H1 (cell line): ENCODE measurements around the gene HEATR9. TPM values are rescaled to one million over a fixed set of nuclear protein-coding genes. Genes with fewer than 3 reads are reported as not detected.
A peak's percentile ranks its signal among the peaks of the same experiment; 100 is the strongest.

ENCODE experiments used
- CTCF ChIA-PET: fragments of 300-600 bp; sonication (Branson Sonifier 250); formaldehyde crosslinking; loops from one replicate; lab custom pipeline; 2021; ENCODE audit not compliant: partially characterized antibody; lab: Charles Lee
- POLR2A ChIA-PET: fragments of 300-600 bp; sonication (Branson Sonifier 250); formaldehyde crosslinking; loops from one replicate; lab custom pipeline; 2021; ENCODE audit warnings: inconsistent platforms; ENCODE audit not compliant: partially characterized antibody; lab: Charles Lee
- DNase-seq, 2 experiments: peaks; one replicate each; pipeline versions ENCODE4 v3.0.0 to v3.0.0-alpha.2; 2010 to 2022; ENCODE audit warnings: low spot score in 2 of 2, low read depth in 1 of 2, mixed read lengths in 1 of 2
- FAIRE-seq: peaks from 2 replicates; lab custom pipeline; 2011; peaks lifted over from hg19 to GRCh38; lab: Jason Lieb, UNC
- H2AFZ ChIP-seq: 2 replicates; pipeline ENCODE4 v1.8.1; 2012; ENCODE audit warnings: low read length, inconsistent platforms
- H2AK5ac ChIP-seq: 2 replicates; pipeline ENCODE4 v1.6.1; 2013; ENCODE audit warnings: low read depth, low read length
- H2BK120ac ChIP-seq: replicated peaks from 2 replicates; pipeline ENCODE3; 2013; ENCODE audit warnings: low read depth, low read length, inconsistent platforms
- H2BK12ac ChIP-seq: 2 replicates; pipeline ENCODE4 v1.6.1; 2013; ENCODE audit warnings: low read depth, low read length
- H2BK15ac ChIP-seq: 2 replicates; pipeline ENCODE4 v1.6.1; 2013; ENCODE audit warnings: low read length
- H2BK20ac ChIP-seq: 2 replicates; pipeline ENCODE4 v1.6.1; 2013; ENCODE audit warnings: low read length
- H2BK5ac ChIP-seq: 2 replicates; pipeline ENCODE4 v1.6.1; 2013; ENCODE audit warnings: low read depth, low read length
- H3K14ac ChIP-seq: 2 replicates; pipeline ENCODE4 v1.6.1; 2013; ENCODE audit warnings: inconsistent platforms; ENCODE audit not compliant: insufficient read length
- H3K18ac ChIP-seq: 2 replicates; pipeline ENCODE4 v1.6.1; 2013; ENCODE audit warnings: low read length; ENCODE audit errors: extremely low read depth
- H3K23ac ChIP-seq: 2 replicates; pipeline ENCODE4 v1.6.1; 2013; ENCODE audit warnings: inconsistent platforms; ENCODE audit not compliant: insufficient read length
- H3K23me2 ChIP-seq: 2 replicates; pipeline ENCODE4 v1.6.1; 2013; ENCODE audit warnings: low read depth, low read length
- H3K27ac ChIP-seq: 2 replicates; pipeline ENCODE4 v1.6.1; 2011; ENCODE audit warnings: low read depth, low read length, inconsistent platforms
- H3K27me3 ChIP-seq, 4 experiments: replicated peaks in 1 of 4; 1 replicate in 1 of 4; 2 replicates in 3 of 4; pipeline versions ENCODE4 v1.6.1 to v1.8.1; 2011 to 2013; ENCODE audit warnings: low read length in 3 of 4, mild to moderate bottlenecking in 3 of 4, inconsistent platforms in 2 of 4, mixed read lengths in 2 of 4, moderate library complexity in 1 of 4; ENCODE audit not compliant: control insufficient read depth in 3 of 4, insufficient read depth in 3 of 4; ENCODE audit errors: extremely low read depth in 1 of 4
- H3K36me3 ChIP-seq, 4 experiments: 2 replicates each; pipeline versions ENCODE4 v1.6.1 to v1.8.1; 2011 to 2013; ENCODE audit warnings: mild to moderate bottlenecking in 4 of 4, low read length in 3 of 4, moderate library complexity in 2 of 4, control low read depth in 1 of 4, inconsistent platforms in 1 of 4; ENCODE audit not compliant: insufficient read depth in 4 of 4, control insufficient read depth in 2 of 4
- H3K4ac ChIP-seq: replicated peaks from 2 replicates; pipeline ENCODE3; 2013; ENCODE audit warnings: low read length, low read depth, mixed read lengths, inconsistent platforms; ENCODE audit not compliant: insufficient read length
- H3K4me1 ChIP-seq, 4 experiments: replicated peaks in 1 of 4; 1 replicate in 1 of 4; 2 replicates in 3 of 4; pipeline versions ENCODE4 v1.6.1 to v1.8.1; 2011 to 2013; ENCODE audit warnings: low read length in 3 of 4, inconsistent platforms in 2 of 4, mixed read lengths in 1 of 4; ENCODE audit not compliant: insufficient read depth in 4 of 4, control insufficient read depth in 3 of 4
- H3K4me2 ChIP-seq, 2 experiments: 2 replicates each; pipeline versions ENCODE4 v1.6.1 to v1.8.1; 2011 to 2013; ENCODE audit warnings: low read depth in 2 of 2, low read length in 2 of 2, control low read depth in 1 of 2, inconsistent platforms in 1 of 2, mild to moderate bottlenecking in 1 of 2; ENCODE audit not compliant: insufficient read depth in 1 of 2
- H3K4me3 ChIP-seq, 4 experiments: fragments of 200-600, 300-600 bp in 1 of 4; sonication (generic), shearing (Covaris generic), sonication (Bioruptor Twin) in 1 of 4; 2 replicates each; pipeline versions ENCODE4 v1.5.1 to v1.8.1; 2011 to 2016; ENCODE audit warnings: low read length in 4 of 4, low read depth in 3 of 4, control low read depth in 2 of 4, inconsistent platforms in 2 of 4, mild to moderate bottlenecking in 2 of 4, mixed read lengths in 1 of 4, moderate library complexity in 1 of 4; ENCODE audit not compliant: insufficient read depth in 2 of 4; ENCODE audit errors: extremely low read depth in 1 of 4
- H3K56ac ChIP-seq: replicated peaks from 2 replicates; pipeline ENCODE3; 2013; ENCODE audit warnings: low read depth, mild to moderate bottlenecking, mixed read lengths, low read length, inconsistent platforms; ENCODE audit not compliant: insufficient read length
- H3K79me1 ChIP-seq: 2 replicates; pipeline ENCODE4 v1.6.1; 2013; ENCODE audit warnings: low read depth, low read length, control low read depth
- H3K79me2 ChIP-seq, 2 experiments: 2 replicates each; pipeline versions ENCODE4 v1.6.1 to v1.8.1; 2012 to 2013; ENCODE audit warnings: low read length in 2 of 2, mild to moderate bottlenecking in 2 of 2, inconsistent platforms in 1 of 2; ENCODE audit not compliant: insufficient read depth in 2 of 2, control insufficient read depth in 1 of 2
- H3K9ac ChIP-seq, 4 experiments: replicated peaks in 1 of 4; 1 replicate in 1 of 4; 2 replicates in 3 of 4; pipeline versions ENCODE4 v1.6.1 to v1.8.1; 2011 to 2013; ENCODE audit warnings: low read depth in 3 of 4, low read length in 3 of 4, control low read depth in 2 of 4, mild to moderate bottlenecking in 2 of 4, moderate library complexity in 2 of 4, inconsistent platforms in 1 of 4; ENCODE audit errors: extremely low read depth in 1 of 4
- H3K9me3 ChIP-seq, 2 experiments: 2 replicates each; pipeline versions ENCODE4 v1.6.1 to v1.8.1; 2012 to 2013; ENCODE audit warnings: mild to moderate bottlenecking in 2 of 2, moderate library complexity in 2 of 2, control low read depth in 1 of 2, inconsistent platforms in 1 of 2, low read depth in 1 of 2, low read length in 1 of 2, mixed read lengths in 1 of 2; ENCODE audit not compliant: insufficient read depth in 2 of 2
- H4K20me1 ChIP-seq, 2 experiments: replicated peaks in 1 of 2; 2 replicates each; pipeline versions ENCODE3 to v1.8.1; 2011 to 2013; ENCODE audit warnings: inconsistent platforms in 2 of 2, low read length in 2 of 2, mild to moderate bottlenecking in 1 of 2; ENCODE audit not compliant: insufficient read depth in 2 of 2, control insufficient read depth in 1 of 2
- H4K5ac ChIP-seq: 2 replicates; pipeline ENCODE4 v1.6.1; 2013; ENCODE audit warnings: low read length, low read depth, mixed read lengths, inconsistent platforms; ENCODE audit not compliant: insufficient read length
- H4K8ac ChIP-seq: 2 replicates; pipeline ENCODE4 v1.8.0; 2013; ENCODE audit warnings: mild to moderate bottlenecking, moderate library complexity, low read length, inconsistent platforms; ENCODE audit not compliant: insufficient read depth; ENCODE audit errors: extremely low read depth
- H4K91ac ChIP-seq: replicated peaks from 2 replicates; pipeline ENCODE3; 2013; ENCODE audit warnings: low read length, mixed read lengths, inconsistent platforms; ENCODE audit not compliant: insufficient read length
- BCL11A ChIP-seq, 2 experiments: IDR thresholded peaks; one replicate each; pipeline ENCODE4 v1.6.1; 2011; ENCODE audit warnings: low read depth in 2 of 2, low read length in 2 of 2, mild to moderate bottlenecking in 2 of 2
- KDM5A ChIP-seq: fragments of 200-600 bp; IDR thresholded peaks from 2 replicates; pipeline ENCODE4 v1.7.1; 2012; ENCODE audit warnings: mild to moderate bottlenecking, low read length, inconsistent platforms, mixed read lengths
- SIX5 ChIP-seq: IDR thresholded peaks from 2 replicates; pipeline ENCODE4 v1.6.1; 2011; ENCODE audit warnings: mild to moderate bottlenecking, low read depth, low read length
- SRF ChIP-seq: IDR thresholded peaks from 2 replicates; pipeline ENCODE4 v1.6.1; 2011; ENCODE audit warnings: mild to moderate bottlenecking, low read depth, low read length, moderate library complexity
- TCF12 ChIP-seq: IDR thresholded peaks from 2 replicates; pipeline ENCODE4 v1.6.1; 2011; ENCODE audit warnings: low read depth, mild to moderate bottlenecking, low read length
- WGBS, 2 experiments: shearing (Covaris generic) in 1 of 2; methylation state at CpG; one replicate each; pipeline versions ENCODE4 v1.1.6 to v1.1.7; 2013 to 2015; ENCODE audit warnings: low lambda C conversion rate in 2 of 2, mixed read lengths in 2 of 2, inconsistent platforms in 1 of 2, low coverage in 1 of 2, missing lambda C conversion rate in 1 of 2; ENCODE audit not compliant: insufficient replicate concordance in 2 of 2, insufficient coverage in 1 of 2, insufficient read length in 1 of 2; ENCODE audit errors: extremely low coverage in 1 of 2, missing lambda C conversion rate in 1 of 2; 5-methylcytosine and 5-hydroxymethylcytosine counted together
- long read RNA-seq, 2 experiments: library from RNA in 1 of 2; library from capped mRNA in 1 of 2; stranded (forward); transcript quantifications; one replicate each; pipeline ENCODE4 v2.0.0, GENCODE V29; 2021; ENCODE audit warnings: inconsistent platforms in 1 of 2
- polyA minus RNA-seq, 3 experiments: library from RNA; depleted of rRNA, polyadenylated mRNA; stranded (reverse); fragments of >200 nt; gene quantifications; 1 replicate in 2 of 3; 2 replicates in 1 of 3; pipeline ENCODE4 v1.2.3, GENCODE V29; 2011
- polyA plus RNA-seq, 7 experiments: library from polyadenylated mRNA; depleted of rRNA in 3 of 7; stranded (reverse) in 5 of 7; unstranded in 2 of 7; fragments of >200 nt in 5 of 7; fragments of 200-250 nt in 2 of 7; gene quantifications; 1 replicate in 5 of 7; 2 replicates in 1 of 7; 4 replicates in 1 of 7; pipeline versions ENCODE4 v1.2.1 to v1.2.3, GENCODE V29; 2011 to 2013; ENCODE audit warnings: missing spikeins in 2 of 7, mixed read lengths in 2 of 7
- total RNA-seq: library from RNA; stranded (reverse); fragmentation: NEBNext Ultra II Directional; extraction: Animal tissue kit (Norgen Biotek cat#: 25700); gene quantifications from 2 replicates; pipeline ENCODE4 v1.2.1, GENCODE V29; 2021
- TF ChIP-seq, protein P1 (sequence below): IDR thresholded peaks from 2 replicates; pipeline ENCODE4 v1.6.1; 2011; ENCODE audit warnings: low read length, improper control_type of control experiment
- TF ChIP-seq, protein P2 (sequence below): IDR thresholded peaks from 2 replicates; pipeline ENCODE4 v1.6.1; 2011; ENCODE audit warnings: low read depth, mild to moderate bottlenecking, low read length; ENCODE audit not compliant: insufficient read depth

HEATR9 gene, protein sequence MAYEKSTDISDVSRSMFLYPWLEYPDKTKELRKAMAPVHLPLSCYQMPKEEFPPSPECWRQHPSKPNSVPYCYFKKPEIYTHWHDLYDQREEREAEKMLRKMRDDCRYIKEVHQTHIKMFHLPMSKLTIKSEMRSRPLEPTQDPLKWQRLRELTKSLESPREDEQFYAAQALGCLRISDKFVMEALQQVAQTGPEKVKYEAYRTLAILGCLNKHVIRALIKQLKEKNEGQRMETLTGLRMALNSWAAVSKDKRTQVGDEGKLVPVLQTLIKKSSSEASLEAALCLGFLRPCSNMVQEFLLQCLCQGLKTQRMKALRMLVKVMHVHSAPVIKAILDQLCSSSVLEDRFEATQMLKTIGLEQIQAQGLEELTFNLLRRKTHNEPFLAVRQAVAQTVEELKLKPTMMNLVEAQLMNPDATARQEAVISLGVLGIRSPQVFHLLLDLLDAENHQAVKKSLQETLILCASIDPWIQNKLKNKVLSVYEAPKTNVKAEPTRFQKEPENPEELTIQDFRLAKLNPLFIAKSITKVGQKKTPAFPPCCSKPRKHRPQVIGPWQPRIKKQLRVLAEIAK
- total RNA-seq (not detected in 2 replicates), polyA plus RNA-seq (2011; rRNA removed) (not detected in 2 replicates), polyA minus RNA-seq (2011; rRNA and poly(A)+ RNA removed) (not detected in 2 replicates)
- polyA plus RNA-seq (2011; cell fraction: cytosol; rRNA removed): not detected
- not detected for polyA plus RNA-seq (2011; cell fraction: nucleus; rRNA removed)
- not detected in 4 replicates for polyA plus RNA-seq (2012, experiment 1 of 2)
- not detected for polyA plus RNA-seq (2012, experiment 2 of 2)
- not detected for polyA plus RNA-seq (2013, experiment 1 of 2)
- not detected for polyA plus RNA-seq (2013, experiment 2 of 2)
- not detected for polyA minus RNA-seq (2011; cell fraction: cytosol; rRNA and poly(A)+ RNA removed)
- not detected for polyA minus RNA-seq (2011; cell fraction: nucleus; rRNA and poly(A)+ RNA removed)
- long read RNA-seq, experiment 1: 0 reads
- long read RNA-seq, experiment 2: 0 reads

DNA sequence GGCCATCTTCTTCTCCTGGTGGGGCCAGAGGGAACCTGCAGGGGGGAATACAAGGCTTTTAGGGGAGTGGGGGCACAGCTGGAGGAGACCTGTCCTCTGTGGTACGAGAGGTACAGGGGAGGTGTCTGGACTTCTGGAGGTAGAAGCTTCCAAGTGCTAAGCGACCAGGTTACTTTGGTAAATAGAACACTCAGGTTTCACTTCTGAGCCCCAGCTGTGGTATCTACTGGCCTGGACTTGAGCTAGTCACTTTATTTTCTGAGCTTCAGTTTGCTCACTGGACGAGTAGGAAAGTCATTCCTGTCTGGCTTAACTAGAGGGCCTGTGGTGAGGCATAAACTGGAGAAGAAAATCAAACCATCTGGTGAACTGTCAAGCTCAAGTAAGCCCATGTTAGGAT is at the start of gene HEATR9:
Gene HEATR9, minus strand, starts transcription at position 155 of the 400 bp plus-strand sequence. Its CDS starts 149 bp downstream, at position 6.
- Histone ChIP-seq H4K20me1 (peaks cover 0 to 2% of the 10 kb centered on the region in 2 experiments), H3K23me2 (no peaks in the 10 kb centered on the region), H2AFZ (no peak within 1 kb of the TSS), H3K9me3 (no peaks in the 10 kb centered on the region), H4K8ac (no peak within 1 kb of the TSS), H2BK5ac (no peak within 1 kb of the TSS), H4K5ac (no peak within 1 kb of the TSS), H3K79me2 (no peaks in the 10 kb centered on the region), H3K27me3 (no peaks in the 10 kb centered on the region), H3K23ac (no peak within 1 kb of the TSS), H3K36me3 (no peaks in the 10 kb centered on the region), H2BK20ac (peak within 1 kb of the TSS; percentile 73; the same call in 1 of the 2 replicates), H2AK5ac (no peak within 1 kb of the TSS), H3K56ac (no peak within 1 kb of the TSS), H3K4me2 (no peak within 1 kb of the TSS), H2BK120ac (no peak within 1 kb of the TSS), H3K18ac (no peak within 1 kb of the TSS), H3K4me3 (no peak within 1 kb of the TSS), H3K4ac (no peak within 1 kb of the TSS), H4K91ac (no peak within 1 kb of the TSS), H2BK12ac (no peak within 1 kb of the TSS), H3K4me1 (no peaks in the 10 kb centered on the region; a peak in 1 of 7 replicates), H3K27ac (no peak within 1 kb of the TSS), H3K9ac (no peak within 1 kb of the TSS), H3K79me1 (no peaks in the 10 kb centered on the region), H3K14ac (no peak within 1 kb of the TSS), H2BK15ac (no peak within 1 kb of the TSS)
- DNase-seq: no peak
- no peak for FAIRE-seq
- WGBS, 2 experiments: 86% methylated on average over 3 of the region's 3 CpGs; no CpG with 5 or more reads in 1 of the 2 experiments
- ChIA-PET CTCF (interaction anchor here (0.5 to 4.6 kb wide), 4 partner anchors 14 to 105 kb away, joined by 3 to 32 read pairs (median 4); no protein-coding TSS in a partner anchor), POLR2A (interaction anchor here (0.8 kb wide), 1 partner anchor 27 kb away, joined by 3 read pairs; no protein-coding TSS in a partner anchor)
- no peak for TF ChIP-seq TCF12
- no peak for TF ChIP-seq SRF
- no peak for TF ChIP-seq BCL11A (IDR thresholded peaks at IDR 0.05; ENCODE audit: low read depth in 2 of 2, low read length in 2 of 2)
- TF ChIP-seq, protein P1, sequence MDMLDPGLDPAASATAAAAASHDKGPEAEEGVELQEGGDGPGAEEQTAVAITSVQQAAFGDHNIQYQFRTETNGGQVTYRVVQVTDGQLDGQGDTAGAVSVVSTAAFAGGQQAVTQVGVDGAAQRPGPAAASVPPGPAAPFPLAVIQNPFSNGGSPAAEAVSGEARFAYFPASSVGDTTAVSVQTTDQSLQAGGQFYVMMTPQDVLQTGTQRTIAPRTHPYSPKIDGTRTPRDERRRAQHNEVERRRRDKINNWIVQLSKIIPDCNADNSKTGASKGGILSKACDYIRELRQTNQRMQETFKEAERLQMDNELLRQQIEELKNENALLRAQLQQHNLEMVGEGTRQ: no peak
- TF ChIP-seq, protein P2, sequence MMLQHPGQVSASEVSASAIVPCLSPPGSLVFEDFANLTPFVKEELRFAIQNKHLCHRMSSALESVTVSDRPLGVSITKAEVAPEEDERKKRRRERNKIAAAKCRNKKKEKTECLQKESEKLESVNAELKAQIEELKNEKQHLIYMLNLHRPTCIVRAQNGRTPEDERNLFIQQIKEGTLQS: no peak
- no peak for TF ChIP-seq SIX5
- no peak for TF ChIP-seq KDM5A
